Mammary epithelial cell (primary cell): ENCODE data around the gene KLHL18.

Experiments used
- EZH2 ChIP-seq: IDR thresholded peaks from 2 replicates; pipeline ENCODE4 v1.6.1; 2012; ENCODE audit warnings: low read length, inconsistent platforms, borderline replicate concordance
- TF ChIP-seq, protein P1 (sequence below), 2 donors: IDR thresholded peaks in 1 of 2; conservative IDR thresholded peaks in 1 of 2; 2 replicates each; pipeline ENCODE4 v1.5.1; 2011 to 2012; ENCODE audit warnings: inconsistent platforms in 2 of 2, low read length in 2 of 2, mild to moderate bottlenecking in 2 of 2, control low read depth in 1 of 2, low read depth in 1 of 2; ENCODE audit not compliant: insufficient read depth in 1 of 2; ENCODE audit errors: extremely low read depth in 1 of 2

DNA sequence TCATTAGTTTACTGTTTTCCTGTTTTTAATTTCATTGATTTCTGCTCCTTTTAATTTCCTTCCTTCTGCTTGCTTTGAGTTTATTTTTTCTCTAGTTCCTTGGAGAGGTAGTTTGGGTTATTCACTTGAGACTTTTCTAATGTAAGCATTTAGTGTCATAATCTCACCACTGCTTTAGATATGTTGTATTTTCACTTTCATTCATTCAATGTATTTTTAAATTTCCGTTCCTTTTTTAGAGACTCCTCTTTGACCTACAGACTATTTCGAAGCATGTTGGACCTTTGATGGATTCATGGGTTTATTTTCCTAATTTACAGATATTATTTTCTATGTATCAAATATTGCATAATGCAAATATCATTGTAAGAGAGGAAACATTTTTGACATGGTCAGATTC, 23.3 kb downstream of the KLHL18 start:
- TF ChIP-seq, protein P1, sequence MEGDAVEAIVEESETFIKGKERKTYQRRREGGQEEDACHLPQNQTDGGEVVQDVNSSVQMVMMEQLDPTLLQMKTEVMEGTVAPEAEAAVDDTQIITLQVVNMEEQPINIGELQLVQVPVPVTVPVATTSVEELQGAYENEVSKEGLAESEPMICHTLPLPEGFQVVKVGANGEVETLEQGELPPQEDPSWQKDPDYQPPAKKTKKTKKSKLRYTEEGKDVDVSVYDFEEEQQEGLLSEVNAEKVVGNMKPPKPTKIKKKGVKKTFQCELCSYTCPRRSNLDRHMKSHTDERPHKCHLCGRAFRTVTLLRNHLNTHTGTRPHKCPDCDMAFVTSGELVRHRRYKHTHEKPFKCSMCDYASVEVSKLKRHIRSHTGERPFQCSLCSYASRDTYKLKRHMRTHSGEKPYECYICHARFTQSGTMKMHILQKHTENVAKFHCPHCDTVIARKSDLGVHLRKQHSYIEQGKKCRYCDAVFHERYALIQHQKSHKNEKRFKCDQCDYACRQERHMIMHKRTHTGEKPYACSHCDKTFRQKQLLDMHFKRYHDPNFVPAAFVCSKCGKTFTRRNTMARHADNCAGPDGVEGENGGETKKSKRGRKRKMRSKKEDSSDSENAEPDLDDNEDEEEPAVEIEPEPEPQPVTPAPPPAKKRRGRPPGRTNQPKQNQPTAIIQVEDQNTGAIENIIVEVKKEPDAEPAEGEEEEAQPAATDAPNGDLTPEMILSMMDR (conservative IDR thresholded peaks at IDR 0.05 in 1 of 2, IDR thresholded peaks at IDR 0.05 in 1 of 2; ENCODE audit: extremely low read depth in 1 of 2, insufficient read depth in 1 of 2, low read depth in 1 of 2, low read length in 2 of 2) = no peak
- no peak for TF ChIP-seq EZH2
